ENCODE data around the gene INAFM2. TPM values are rescaled to one million over a fixed set of nuclear protein-coding genes. Genes with fewer than 3 reads are reported as not detected.

INAFM2 gene
- total and polyA plus RNA-seq, 11 donors: 27.9 to 92.7 (median 36.1) TPM

DNA sequence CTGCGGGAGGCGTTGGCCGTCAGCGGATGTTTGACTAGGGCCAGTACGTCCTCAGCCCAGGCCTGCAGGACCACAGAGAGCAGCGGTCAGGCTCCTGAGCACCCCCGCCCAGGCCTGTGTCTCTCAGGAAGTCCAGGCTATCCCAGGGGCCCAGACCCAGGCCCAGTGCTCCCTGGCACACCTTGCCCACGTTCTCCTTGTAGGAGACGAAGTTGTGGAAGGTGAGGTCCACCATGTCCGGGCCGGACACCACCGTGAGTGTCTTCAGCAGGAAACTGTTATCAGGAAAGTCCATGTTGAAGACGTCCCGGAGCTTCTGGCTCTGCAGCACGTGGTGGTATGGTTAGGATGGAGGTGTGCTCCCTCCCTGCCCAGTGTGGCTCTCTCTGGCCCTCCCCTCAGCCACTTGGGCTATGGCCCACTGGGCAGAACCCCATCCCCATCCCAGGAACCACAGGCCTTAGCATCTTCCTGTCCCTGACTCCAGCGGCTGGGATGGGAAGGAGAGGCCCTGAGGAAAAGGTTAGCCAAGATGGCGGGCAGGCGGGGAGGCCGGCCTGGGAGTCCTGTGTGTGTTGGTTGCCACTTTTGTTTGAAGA, 21.1 kb upstream of the INAFM2 start:
- Histone ChIP-seq H3K4me1 (peaks cover 0 to 27% (median 6%) of the 10 kb centered on the region in 12 donors), H3K27ac (no peak overlapping the region), H3K36me3 (peaks cover 0 to 59% (median 0%) of the 10 kb centered on the region in 9 donors), H3K9me3 (peaks cover 0 to 13% (median 0%) of the 10 kb centered on the region in 12 donors), H3K27me3 (no peaks in the 10 kb centered on the region), H3K4me3 (no peak overlapping the region)
- ATAC-seq (no peak), DNase-seq (peak in 1 of 5 donors; percentile 58)
- TF ChIP-seq, protein P1, sequence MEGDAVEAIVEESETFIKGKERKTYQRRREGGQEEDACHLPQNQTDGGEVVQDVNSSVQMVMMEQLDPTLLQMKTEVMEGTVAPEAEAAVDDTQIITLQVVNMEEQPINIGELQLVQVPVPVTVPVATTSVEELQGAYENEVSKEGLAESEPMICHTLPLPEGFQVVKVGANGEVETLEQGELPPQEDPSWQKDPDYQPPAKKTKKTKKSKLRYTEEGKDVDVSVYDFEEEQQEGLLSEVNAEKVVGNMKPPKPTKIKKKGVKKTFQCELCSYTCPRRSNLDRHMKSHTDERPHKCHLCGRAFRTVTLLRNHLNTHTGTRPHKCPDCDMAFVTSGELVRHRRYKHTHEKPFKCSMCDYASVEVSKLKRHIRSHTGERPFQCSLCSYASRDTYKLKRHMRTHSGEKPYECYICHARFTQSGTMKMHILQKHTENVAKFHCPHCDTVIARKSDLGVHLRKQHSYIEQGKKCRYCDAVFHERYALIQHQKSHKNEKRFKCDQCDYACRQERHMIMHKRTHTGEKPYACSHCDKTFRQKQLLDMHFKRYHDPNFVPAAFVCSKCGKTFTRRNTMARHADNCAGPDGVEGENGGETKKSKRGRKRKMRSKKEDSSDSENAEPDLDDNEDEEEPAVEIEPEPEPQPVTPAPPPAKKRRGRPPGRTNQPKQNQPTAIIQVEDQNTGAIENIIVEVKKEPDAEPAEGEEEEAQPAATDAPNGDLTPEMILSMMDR (IDR thresholded peaks at IDR 0.05): no peak
- TF ChIP-seq POLR2A (IDR thresholded peaks at IDR 0.05): no peak
- WGBS, 4 donors: 87 to 90% (median 90%) methylated on average over 12 to 19 of the region's 19 CpGs
- intact Hi-C loops (cut with DNase I): loop anchor here in 1 of 10 donors (2.0 kb wide), 1 partner anchor 18 kb away; no protein-coding TSS in a partner anchor

DNA sequence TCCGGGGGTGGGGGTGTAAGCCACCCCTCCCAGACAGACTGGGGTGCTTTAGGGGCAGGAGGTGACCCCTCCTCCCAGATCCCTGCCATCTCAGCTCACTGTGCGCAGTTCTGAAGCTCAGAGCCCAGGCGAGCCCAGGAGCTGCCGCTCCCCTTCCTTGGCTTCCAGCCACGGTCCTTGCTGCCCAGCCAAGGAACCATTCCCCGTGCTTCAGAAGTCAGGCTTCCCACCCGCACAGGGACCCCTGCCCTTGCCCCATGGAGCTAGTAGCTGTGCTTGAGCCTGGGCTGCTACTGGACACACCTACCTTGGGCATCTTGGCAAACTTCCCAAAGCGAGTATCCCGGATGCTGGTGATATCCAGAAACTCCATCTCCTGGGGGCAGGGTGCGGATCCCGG, 20.5 kb upstream of the INAFM2 start:
- WGBS, 4 donors: 59 to 71% (median 63%) methylated on average over 9 to 11 of the region's 11 CpGs
- Histone ChIP-seq H3K4me1 (peaks cover 0 to 27% (median 6%) of the 10 kb centered on the region in 12 donors), H3K27ac (no peak overlapping the region), H3K27me3 (no peaks in the 10 kb centered on the region), H3K36me3 (peaks cover 0 to 53% (median 0%) of the 10 kb centered on the region in 9 donors), H3K9me3 (peaks cover 0 to 13% (median 0%) of the 10 kb centered on the region in 12 donors), H3K4me3 (no peak overlapping the region)
- intact Hi-C loops (cut with DNase I): loop anchor here in 1 of 10 donors (2.0 kb wide), 1 partner anchor 18 kb away; no protein-coding TSS in a partner anchor
- ATAC-seq: no peak
- DNase-seq: peak in 1 of 5 donors; percentile 25
- TF ChIP-seq, protein P1 (IDR thresholded peaks at IDR 0.05): no peak
- TF ChIP-seq POLR2A (IDR thresholded peaks at IDR 0.05): no peak

DNA sequence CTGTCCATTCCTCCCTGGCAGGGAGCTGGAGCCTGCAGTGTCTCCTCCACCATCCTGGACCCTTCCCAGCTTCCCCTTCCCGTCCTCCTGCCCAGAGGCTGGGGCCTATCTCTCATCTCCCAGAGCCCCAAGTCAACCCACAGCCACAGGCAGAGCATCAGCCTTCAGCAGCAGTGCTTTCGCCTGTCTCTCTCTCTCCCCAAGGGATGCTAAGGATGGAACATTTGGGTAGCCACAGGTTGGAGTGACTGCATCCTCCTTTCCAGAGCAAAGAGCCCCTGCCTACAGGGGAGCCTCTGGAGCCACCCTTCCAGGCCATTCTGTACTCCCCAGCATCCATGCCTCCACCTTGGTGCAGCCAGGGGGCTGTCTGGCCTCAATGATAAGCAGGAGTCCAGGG, 19.9 kb upstream of the INAFM2 start:
- DNase-seq: peak in 1 of 5 donors; percentile 14
- Histone ChIP-seq H3K4me3 (no peak overlapping the region), H3K27ac (no peak overlapping the region), H3K36me3 (peaks cover 0 to 47% (median 0%) of the 10 kb centered on the region in 9 donors), H3K27me3 (no peaks in the 10 kb centered on the region), H3K4me1 (peaks cover 0 to 27% (median 6%) of the 10 kb centered on the region in 12 donors), H3K9me3 (peaks cover 0 to 13% (median 0%) of the 10 kb centered on the region in 12 donors)
- intact Hi-C loops (cut with DNase I): loop anchor here in 1 of 10 donors (2.0 kb wide), 1 partner anchor 19 kb away; no protein-coding TSS in a partner anchor
- TF ChIP-seq, protein P1 (IDR thresholded peaks at IDR 0.05): no peak
- TF ChIP-seq POLR2A (IDR thresholded peaks at IDR 0.05): no peak
- 83 to 94% (median 90%) methylated on average over 2 of the region's 2 CpGs for WGBS, 4 donors
- ATAC-seq: no peak

GRCh38 chr15:40305281-40305680, 18.2 kb upstream of the INAFM2 start:
- intact Hi-C loops (cut with DNase I): no loop called here
- no peak overlapping the region for H3K4me3 ChIP-seq
- H3K27me3 ChIP-seq: no peaks in the 10 kb centered on the region
- TF ChIP-seq POLR2A (IDR thresholded peaks at IDR 0.05): no peak
- TF ChIP-seq, protein P1 (IDR thresholded peaks at IDR 0.05): no peak
- DNase-seq: no peak
- 82 to 98% (median 96%) methylated on average over 4 of the region's 4 CpGs for WGBS, 4 donors
- no peak for ATAC-seq
- H3K4me1 ChIP-seq: peaks cover 0 to 43% (median 6%) of the 10 kb centered on the region in 12 donors
- peaks cover 0 to 5% (median 0%) of the 10 kb centered on the region in 12 donors for H3K9me3 ChIP-seq
- peaks cover 0 to 35% (median 0%) of the 10 kb centered on the region in 9 donors for H3K36me3 ChIP-seq
- no peak overlapping the region for H3K27ac ChIP-seq

Measured in heart left ventricle (tissue), 16 donors.